IMR-90 (cell line): ENCODE results near the gene CDKN2C.

Source experiments
- BHLHE40 ChIP-seq: fragments of 150-350 bp; IDR thresholded peaks from 2 replicates; pipeline ENCODE4 v1.6.1; 2016; ENCODE audit warnings: mild to moderate bottlenecking, low read depth, low read length
- CEBPB ChIP-seq: IDR thresholded peaks from 2 replicates; pipeline ENCODE4 v1.6.1; 2012; ENCODE audit warnings: low read depth, low read length, improper control_type of control experiment
- FOS ChIP-seq: fragments of 150-350 bp; IDR thresholded peaks from 2 replicates; pipeline ENCODE4 v1.6.1; 2016; ENCODE audit warnings: low read depth, low read length
- MAFK ChIP-seq: IDR thresholded peaks from 2 replicates; pipeline ENCODE4 v1.6.1; 2012; ENCODE audit warnings: low read depth, low read length, improper control_type of control experiment
- NFE2L2 ChIP-seq: fragments of 150-350 bp; IDR thresholded peaks from 2 replicates; pipeline ENCODE4 v1.6.1; 2016; ENCODE audit warnings: low read depth, mild to moderate bottlenecking, low read length
- POLR2A ChIP-seq: IDR thresholded peaks from 2 replicates; pipeline ENCODE4 v1.6.1; 2012; ENCODE audit warnings: mild to moderate bottlenecking, low read depth, low read length
- RAD21 ChIP-seq: IDR thresholded peaks from 2 replicates; pipeline ENCODE4 v1.6.1; 2012; ENCODE audit warnings: low read length, improper control_type of control experiment
- RCOR1 ChIP-seq: IDR thresholded peaks from 2 replicates; pipeline ENCODE4 v1.6.1; 2012; ENCODE audit warnings: mild to moderate bottlenecking, low read length, improper control_type of control experiment; ENCODE audit not compliant: insufficient replicate concordance
- RFX5 ChIP-seq: IDR thresholded peaks from 2 replicates; pipeline ENCODE4 v1.8.0; 2012; ENCODE audit warnings: low read depth, mild to moderate bottlenecking, low read length, moderate library complexity
- SMC3 ChIP-seq: fragments of 150-350 bp; IDR thresholded peaks from 2 replicates; pipeline ENCODE4 v1.6.1; 2016; ENCODE audit warnings: low read depth, mild to moderate bottlenecking, antibody characterized with exemption, low read length, moderate library complexity
- TF ChIP-seq, protein P1 (sequence below): conservative IDR thresholded peaks from 2 replicates; pipeline ENCODE4 v1.5.1; 2012; ENCODE audit warnings: mild to moderate bottlenecking, low read depth, low read length, improper control_type of control experiment
- TF ChIP-seq, protein P2 (sequence below): fragments of 150-350 bp; IDR thresholded peaks from 2 replicates; pipeline ENCODE4 v1.6.1; 2017; ENCODE audit warnings: mild to moderate bottlenecking, antibody characterized with exemption, low read length, low read depth
- TF ChIP-seq, protein P3 (sequence below): fragments of 150-350 bp; IDR thresholded peaks from 2 replicates; pipeline ENCODE4 v1.6.1; 2016; ENCODE audit warnings: low read depth, mild to moderate bottlenecking, low read length, moderate library complexity, borderline replicate concordance

DNA sequence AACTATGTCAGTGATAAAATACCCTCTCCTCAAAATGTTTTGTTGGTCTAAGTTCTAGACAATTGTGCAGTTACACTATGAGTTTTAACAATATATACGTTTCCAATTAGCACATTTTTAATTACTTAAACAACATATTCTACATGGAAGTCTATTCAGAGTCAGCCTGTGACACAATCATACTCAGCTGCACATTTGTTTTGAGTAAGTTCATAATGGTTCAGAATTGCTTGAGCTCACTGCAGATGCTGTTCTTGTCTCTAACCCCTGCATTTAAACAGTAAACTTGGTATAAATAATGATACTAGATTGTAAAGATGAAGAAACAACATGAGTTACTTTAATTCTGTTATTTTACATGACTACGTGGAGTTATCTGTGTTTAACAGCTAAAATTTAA lies 30.6 kb downstream of the CDKN2C start:
- TF ChIP-seq, protein P1, sequence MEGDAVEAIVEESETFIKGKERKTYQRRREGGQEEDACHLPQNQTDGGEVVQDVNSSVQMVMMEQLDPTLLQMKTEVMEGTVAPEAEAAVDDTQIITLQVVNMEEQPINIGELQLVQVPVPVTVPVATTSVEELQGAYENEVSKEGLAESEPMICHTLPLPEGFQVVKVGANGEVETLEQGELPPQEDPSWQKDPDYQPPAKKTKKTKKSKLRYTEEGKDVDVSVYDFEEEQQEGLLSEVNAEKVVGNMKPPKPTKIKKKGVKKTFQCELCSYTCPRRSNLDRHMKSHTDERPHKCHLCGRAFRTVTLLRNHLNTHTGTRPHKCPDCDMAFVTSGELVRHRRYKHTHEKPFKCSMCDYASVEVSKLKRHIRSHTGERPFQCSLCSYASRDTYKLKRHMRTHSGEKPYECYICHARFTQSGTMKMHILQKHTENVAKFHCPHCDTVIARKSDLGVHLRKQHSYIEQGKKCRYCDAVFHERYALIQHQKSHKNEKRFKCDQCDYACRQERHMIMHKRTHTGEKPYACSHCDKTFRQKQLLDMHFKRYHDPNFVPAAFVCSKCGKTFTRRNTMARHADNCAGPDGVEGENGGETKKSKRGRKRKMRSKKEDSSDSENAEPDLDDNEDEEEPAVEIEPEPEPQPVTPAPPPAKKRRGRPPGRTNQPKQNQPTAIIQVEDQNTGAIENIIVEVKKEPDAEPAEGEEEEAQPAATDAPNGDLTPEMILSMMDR, result no peak
- TF ChIP-seq, protein P2, sequence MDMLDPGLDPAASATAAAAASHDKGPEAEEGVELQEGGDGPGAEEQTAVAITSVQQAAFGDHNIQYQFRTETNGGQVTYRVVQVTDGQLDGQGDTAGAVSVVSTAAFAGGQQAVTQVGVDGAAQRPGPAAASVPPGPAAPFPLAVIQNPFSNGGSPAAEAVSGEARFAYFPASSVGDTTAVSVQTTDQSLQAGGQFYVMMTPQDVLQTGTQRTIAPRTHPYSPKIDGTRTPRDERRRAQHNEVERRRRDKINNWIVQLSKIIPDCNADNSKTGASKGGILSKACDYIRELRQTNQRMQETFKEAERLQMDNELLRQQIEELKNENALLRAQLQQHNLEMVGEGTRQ, result no peak
- TF ChIP-seq POLR2A (no peak), NFE2L2 (no peak), FOS (no peak), BHLHE40 (no peak), RFX5 (no peak), RCOR1 (no peak), SMC3 (no peak), CEBPB (no peak), MAFK (no peak), RAD21 (no peak)
- TF ChIP-seq, protein P3, sequence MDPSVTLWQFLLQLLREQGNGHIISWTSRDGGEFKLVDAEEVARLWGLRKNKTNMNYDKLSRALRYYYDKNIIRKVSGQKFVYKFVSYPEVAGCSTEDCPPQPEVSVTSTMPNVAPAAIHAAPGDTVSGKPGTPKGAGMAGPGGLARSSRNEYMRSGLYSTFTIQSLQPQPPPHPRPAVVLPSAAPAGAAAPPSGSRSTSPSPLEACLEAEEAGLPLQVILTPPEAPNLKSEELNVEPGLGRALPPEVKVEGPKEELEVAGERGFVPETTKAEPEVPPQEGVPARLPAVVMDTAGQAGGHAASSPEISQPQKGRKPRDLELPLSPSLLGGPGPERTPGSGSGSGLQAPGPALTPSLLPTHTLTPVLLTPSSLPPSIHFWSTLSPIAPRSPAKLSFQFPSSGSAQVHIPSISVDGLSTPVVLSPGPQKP, result no peak
